HEK293 (cell line): ENCODE measurements around the gene ACTG2.

Experiments used
- CTCF ChIA-PET: fragments of 350-600 bp; formaldehyde crosslinking; extraction: SDS; loops from one replicate; lab custom pipeline; 2021; ENCODE audit warnings: antibody characterized with exemption; lab: Yijun Ruan, JAX
- POLR2A ChIA-PET: fragments of 300-600 bp; formaldehyde crosslinking; extraction: SDS; loops from one replicate; lab custom pipeline; 2020; ENCODE audit warnings: antibody characterized with exemption, inconsistent platforms; lab: Yijun Ruan, JAX
- H3K27ac ChIP-seq: fragments of 200-500 bp; sonication (Bioruptor generic); 2 replicates; pipeline ENCODE4 v1.5.1; 2014; ENCODE audit warnings: low read depth, low read length, control low read depth, inconsistent platforms; ENCODE audit errors: extremely low read depth
- H3K36me3 ChIP-seq, 2 experiments: fragments of 200-500 bp in 1 of 2; sonication (Bioruptor generic) in 1 of 2; 1 replicate in 1 of 2; 2 replicates in 1 of 2; pipeline ENCODE4 v1.5.1; 2014 to 2017; ENCODE audit warnings: inconsistent platforms in 2 of 2, low read length in 2 of 2; ENCODE audit not compliant: control insufficient read depth in 2 of 2, insufficient read depth in 1 of 2
- H3K4me1 ChIP-seq: fragments of 200-500 bp; sonication (Bioruptor generic); 2 replicates; pipeline ENCODE4 v1.5.1; 2014; ENCODE audit warnings: mild to moderate bottlenecking, low read length, inconsistent platforms; ENCODE audit not compliant: control insufficient read depth, insufficient read depth
- H3K4me3 ChIP-seq: 2 replicates; pipeline ENCODE4 v1.5.1; 2011; ENCODE audit warnings: low read depth, mild to moderate bottlenecking, control low read depth, low read length, moderate library complexity
- H3K9me3 ChIP-seq: fragments of 200-500 bp; sonication (Bioruptor generic); 2 replicates; pipeline ENCODE4 v1.5.1; 2014; ENCODE audit warnings: low read depth, low read length, inconsistent platforms; ENCODE audit not compliant: control insufficient read depth, insufficient read depth
- GLI2 ChIP-seq: fragments of 450-650 bp; formaldehyde crosslinking; IDR thresholded peaks from 2 replicates; pipeline ENCODE4; 2017; ENCODE audit warnings: missing biosample characterization, missing genetic modification characterization, low read depth, borderline replicate concordance
- GLI4 ChIP-seq: fragments of 450-650 bp; formaldehyde crosslinking; IDR thresholded peaks from 2 replicates; pipeline ENCODE4 v1.5.1; 2016; ENCODE audit warnings: missing biosample characterization, missing genetic modification characterization
- PRDM4 ChIP-seq: fragments of 450-650 bp; formaldehyde crosslinking; IDR thresholded peaks from 2 replicates; pipeline ENCODE4 v1.5.1; 2017; ENCODE audit warnings: missing biosample characterization, missing genetic modification characterization
- SP2 ChIP-seq: fragments of 450-650 bp; formaldehyde crosslinking; IDR thresholded peaks from 2 replicates; pipeline ENCODE4 v1.5.1; 2016; ENCODE audit warnings: missing biosample characterization, missing genetic modification characterization
- SP3 ChIP-seq: fragments of 450-650 bp; formaldehyde crosslinking; IDR thresholded peaks from 2 replicates; pipeline ENCODE4 v1.5.1; 2016; ENCODE audit warnings: missing biosample characterization, missing genetic modification characterization
- TCF7L2 ChIP-seq: IDR thresholded peaks from 2 replicates; pipeline ENCODE4 v1.6.1; 2011; ENCODE audit warnings: low read depth, mild to moderate bottlenecking, inconsistent platforms, low read length, moderate library complexity, borderline replicate concordance
- TRIM28 ChIP-seq: IDR thresholded peaks from 2 replicates; pipeline ENCODE4 v1.6.1; 2011; ENCODE audit warnings: low read length, control low read depth, borderline replicate concordance
- ZBTB17 ChIP-seq: fragments of 450-650 bp; formaldehyde crosslinking; IDR thresholded peaks from 2 replicates; pipeline ENCODE4 v1.5.1; 2016; ENCODE audit warnings: missing biosample characterization, missing genetic modification characterization
- ZFP3 ChIP-seq: fragments of 450-650 bp; formaldehyde crosslinking; IDR thresholded peaks from 2 replicates; pipeline ENCODE4 v1.5.1; 2016; ENCODE audit warnings: low read depth, missing biosample characterization, missing genetic modification characterization
- ZNF2 ChIP-seq: fragments of 450-650 bp; formaldehyde crosslinking; IDR thresholded peaks from 2 replicates; pipeline ENCODE4 v1.5.1; 2016; ENCODE audit warnings: missing biosample characterization, missing genetic modification characterization
- ZNF266 ChIP-seq: fragments of 450-650 bp; formaldehyde crosslinking; IDR thresholded peaks from 2 replicates; pipeline ENCODE4 v1.5.1; 2016; ENCODE audit warnings: missing biosample characterization, missing genetic modification characterization, low read depth
- ZNF280C ChIP-seq: fragments of 450-650 bp; formaldehyde crosslinking; IDR thresholded peaks from 2 replicates; pipeline ENCODE4 v1.5.1; 2016; ENCODE audit warnings: missing biosample characterization, missing genetic modification characterization
- ZNF292 ChIP-seq: fragments of 450-650 bp; formaldehyde crosslinking; IDR thresholded peaks from 2 replicates; pipeline ENCODE4 v1.5.1; 2016; ENCODE audit warnings: low read depth, missing biosample characterization, missing genetic modification characterization, borderline replicate concordance
- ZNF302 ChIP-seq: fragments of 450-650 bp; formaldehyde crosslinking; IDR thresholded peaks from 2 replicates; pipeline ENCODE4 v1.5.1; 2016; ENCODE audit warnings: missing biosample characterization, missing genetic modification characterization, low read depth
- ZNF335 ChIP-seq: fragments of 450-650 bp; formaldehyde crosslinking; conservative IDR thresholded peaks from 2 replicates; pipeline ENCODE4 v1.5.1; 2016; ENCODE audit warnings: missing biosample characterization, missing genetic modification characterization
- ZNF341 ChIP-seq: fragments of 450-650 bp; formaldehyde crosslinking; IDR thresholded peaks from 2 replicates; pipeline ENCODE4; 2016; ENCODE audit warnings: low read depth, missing biosample characterization, missing genetic modification characterization
- ZNF548 ChIP-seq: fragments of 450-650 bp; formaldehyde crosslinking; IDR thresholded peaks from 2 replicates; pipeline ENCODE4 v1.5.1; 2016; ENCODE audit warnings: missing biosample characterization, missing genetic modification characterization
- ZNF560 ChIP-seq: fragments of 450-650 bp; formaldehyde crosslinking; IDR thresholded peaks from 2 replicates; pipeline ENCODE4 v1.5.1; 2017; ENCODE audit warnings: missing biosample characterization, missing genetic modification characterization, borderline replicate concordance
- ZNF621 ChIP-seq: fragments of 450-650 bp; formaldehyde crosslinking; IDR thresholded peaks from 2 replicates; pipeline ENCODE4 v1.5.1; 2017; ENCODE audit warnings: missing biosample characterization, missing genetic modification characterization
- ZNF639 ChIP-seq: fragments of 450-650 bp; formaldehyde crosslinking; IDR thresholded peaks from 2 replicates; pipeline ENCODE4 v1.5.1; 2016; ENCODE audit warnings: missing biosample characterization, missing genetic modification characterization
- ZNF830 ChIP-seq: fragments of 450-650 bp; IDR thresholded peaks from 2 replicates; pipeline ENCODE4 v1.5.0; 2018; ENCODE audit warnings: missing biosample characterization, missing genetic modification characterization, low read depth, mild to moderate bottlenecking, moderate library complexity
- TF ChIP-seq, protein P1 (sequence below): fragments of 450-650 bp; formaldehyde crosslinking; IDR thresholded peaks from 2 replicates; pipeline ENCODE4 v1.5.1; 2017; ENCODE audit warnings: missing biosample characterization, mild to moderate bottlenecking, missing genetic modification characterization, moderate library complexity

The ACTG2 gene

DNA sequence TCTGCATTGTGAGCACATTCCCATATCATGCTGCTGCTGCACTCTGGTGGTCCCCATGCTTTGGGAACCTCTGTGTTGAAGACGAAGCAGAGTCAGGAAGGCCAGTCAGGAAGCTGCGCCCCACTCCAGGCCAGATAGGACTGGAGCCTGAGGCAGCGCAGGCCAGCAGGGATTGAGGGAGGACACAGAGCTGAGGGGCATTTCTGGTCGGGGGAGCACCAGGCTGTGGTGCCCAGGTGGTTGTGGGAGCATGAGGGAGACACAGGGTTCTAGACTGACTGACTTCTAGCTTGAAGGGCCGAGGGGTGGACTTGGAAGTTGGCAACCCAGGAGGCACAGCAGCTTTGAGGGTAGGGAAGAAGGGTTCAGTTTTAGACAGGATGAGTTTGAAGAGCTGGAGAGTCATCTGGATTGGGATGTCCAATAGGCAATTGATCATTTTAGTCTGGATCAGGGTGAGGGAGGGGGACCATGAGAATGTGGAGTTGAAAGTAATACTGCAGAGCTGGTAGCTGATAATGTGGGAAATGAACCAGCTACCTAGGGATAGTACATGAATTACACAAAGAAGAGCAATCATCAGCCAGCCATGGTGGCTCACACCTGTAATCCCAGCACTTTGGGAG lies 1.4 kb upstream of the ACTG2 start:
- TF ChIP-seq ZBTB17 (tag by site-specific recombination) = peak; percentile 91
- no peak for TF ChIP-seq TCF7L2
- no peak for TF ChIP-seq ZFP3 (tag by site-specific recombination)
- no peak for TF ChIP-seq PRDM4
- no peaks in the 10 kb centered on the region for H3K9me3 ChIP-seq
- no peak overlapping the region for H3K27ac ChIP-seq
- H3K4me1 ChIP-seq = no peaks in the 10 kb centered on the region
- ChIA-PET CTCF (no interaction called here), POLR2A (no interaction called here)
- H3K36me3 ChIP-seq = no peaks in the 10 kb centered on the region
- no peak overlapping the region for H3K4me3 ChIP-seq

- POLR2A ChIA-PET = no interaction called here
- H3K9me3 ChIP-seq = no peaks in the 10 kb centered on the region
- no peak for TF ChIP-seq SP2 (tag by site-specific recombination)
- TF ChIP-seq ZNF621 (tag by site-specific recombination) = no peak
- no peak for TF ChIP-seq TRIM28
- TF ChIP-seq ZNF560 (tag by site-specific recombination) = no peak
- TF ChIP-seq GLI2 = no peak
- TF ChIP-seq ZNF548 (tag by site-specific recombination) = no peak
- no peak for TF ChIP-seq ZNF302 (tag by site-specific recombination)
- no peak for TF ChIP-seq ZNF830 (tag by site-specific recombination)
- no peak for TF ChIP-seq ZNF292 (tag by site-specific recombination)
- no peak for TF ChIP-seq ZNF266 (tag by site-specific recombination)
- no peak for TF ChIP-seq GLI4
- no peak for TF ChIP-seq ZNF280C (tag by site-specific recombination)
- TF ChIP-seq ZNF341 = no peak
- TF ChIP-seq ZNF2 (tag by site-specific recombination) = no peak
- no peak for TF ChIP-seq ZNF639 (tag by site-specific recombination)
- TF ChIP-seq SP3 (tag by site-specific recombination) = no peak
- no peak for TF ChIP-seq ZNF335
- TF ChIP-seq, protein P1, sequence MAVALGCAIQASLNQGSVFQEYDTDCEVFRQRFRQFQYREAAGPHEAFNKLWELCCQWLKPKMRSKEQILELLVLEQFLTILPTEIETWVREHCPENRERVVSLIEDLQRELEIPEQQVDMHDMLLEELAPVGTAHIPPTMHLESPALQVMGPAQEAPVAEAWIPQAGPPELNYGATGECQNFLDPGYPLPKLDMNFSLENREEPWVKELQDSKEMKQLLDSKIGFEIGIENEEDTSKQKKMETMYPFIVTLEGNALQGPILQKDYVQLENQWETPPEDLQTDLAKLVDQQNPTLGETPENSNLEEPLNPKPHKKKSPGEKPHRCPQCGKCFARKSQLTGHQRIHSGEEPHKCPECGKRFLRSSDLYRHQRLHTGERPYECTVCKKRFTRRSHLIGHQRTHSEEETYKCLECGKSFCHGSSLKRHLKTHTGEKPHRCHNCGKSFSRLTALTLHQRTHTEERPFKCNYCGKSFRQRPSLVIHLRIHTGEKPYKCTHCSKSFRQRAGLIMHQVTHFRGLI = no peak
- CTCF ChIA-PET = interaction anchor here (0.6 to 0.9 kb wide), 3 partner anchors 10 to 1556 kb away, joined by 3 read pairs; no protein-coding TSS in a partner anchor
- no peak overlapping the region for H3K4me3 ChIP-seq
- H3K36me3 ChIP-seq = no peaks in the 10 kb centered on the region
- no peaks in the 10 kb centered on the region for H3K4me1 ChIP-seq
- no peak overlapping the region for H3K27ac ChIP-seq
These were observed 1.1 kb downstream of the ACTG2 start for GRCh38 chr2:73893764-73894474.
